HepG2 (cell line): ENCODE measurements around the gene SUSD3. TPM values are rescaled to one million over a fixed set of nuclear protein-coding genes. Genes with fewer than 3 reads are reported as not detected.

Experiments
- ARNTL ChIP-seq: sonication (generic); formaldehyde crosslinking; IDR thresholded peaks from 2 replicates; pipeline ENCODE4 v1.4.0; 2020; ENCODE audit warnings: mild to moderate bottlenecking, missing genetic modification reagents
- BCL3 ChIP-seq: sonication (generic); formaldehyde crosslinking; IDR thresholded peaks from 2 replicates; pipeline ENCODE4 v1.5.1; 2020; ENCODE audit warnings: mild to moderate bottlenecking, missing genetic modification reagents, moderate library complexity
- CEBPB ChIP-seq: IDR thresholded peaks from 2 replicates; pipeline ENCODE4 v1.6.1; 2011; ENCODE audit warnings: low read depth, low read length, improper control_type of control experiment, borderline replicate concordance
- DMAP1 ChIP-seq: IDR thresholded peaks from 2 replicates; pipeline ENCODE4 v1.6.1; 2016
- GMEB1 ChIP-seq: sonication (generic); formaldehyde crosslinking; IDR thresholded peaks from 2 replicates; pipeline ENCODE4 v1.5.1; 2020; ENCODE audit warnings: missing genetic modification reagents, mild to moderate bottlenecking, borderline replicate concordance
- KAT8 ChIP-seq: IDR thresholded peaks from 2 replicates; pipeline ENCODE4 v1.6.1; 2016; ENCODE audit warnings: missing genetic modification reagents, missing compliant biosample characterization
- NR2C2 ChIP-seq: sonication (generic); formaldehyde crosslinking; IDR thresholded peaks from 2 replicates; pipeline ENCODE4 v1.4.0; 2020; ENCODE audit warnings: missing genetic modification reagents, mild to moderate bottlenecking, moderate library complexity, borderline replicate concordance
- NR2F1 ChIP-seq, 2 experiments: fragments of 450-650 bp in 1 of 2; formaldehyde crosslinking in 1 of 2; IDR thresholded peaks; 2 replicates each; pipeline versions ENCODE4 v1.5.0 to v1.6.1; 2016 to 2020; ENCODE audit warnings: mild to moderate bottlenecking in 1 of 2, missing compliant biosample characterization in 1 of 2, missing genetic modification reagents in 1 of 2, moderate library complexity in 1 of 2
- PRDM15 ChIP-seq: sonication (generic); formaldehyde crosslinking; IDR thresholded peaks from 2 replicates; pipeline ENCODE4 v1.4.0; 2020; ENCODE audit warnings: missing genetic modification reagents
- PREB ChIP-seq: sonication (generic); formaldehyde crosslinking; IDR thresholded peaks from 2 replicates; pipeline ENCODE4 v1.4.0; 2020; ENCODE audit warnings: missing genetic modification reagents
- RXRA ChIP-seq: sonication (generic); formaldehyde crosslinking; IDR thresholded peaks from 2 replicates; pipeline ENCODE4 v1.5.1; 2020; ENCODE audit warnings: missing genetic modification reagents
- RXRB ChIP-seq: IDR thresholded peaks from 2 replicates; pipeline ENCODE4 v1.6.1; 2016; ENCODE audit warnings: borderline replicate concordance, missing genetic modification reagents, missing compliant biosample characterization
- TBL1XR1 ChIP-seq: fragments of 150-350 bp; IDR thresholded peaks from 2 replicates; pipeline ENCODE4 v1.6.1; 2014; ENCODE audit warnings: borderline replicate concordance, low read length; ENCODE audit not compliant: partially characterized antibody
- TGIF2 ChIP-seq: IDR thresholded peaks from 2 replicates; pipeline ENCODE4 v1.6.1; 2016; ENCODE audit warnings: control low read depth, missing compliant biosample characterization
- ZBTB25 ChIP-seq: IDR thresholded peaks from 2 replicates; pipeline ENCODE4 v1.6.1; 2018; ENCODE audit warnings: missing genetic modification reagents
- ZKSCAN1 ChIP-seq: fragments of 150-350 bp; IDR thresholded peaks from 2 replicates; pipeline ENCODE4 v1.6.1; 2014; ENCODE audit warnings: low read length
- ZNF138 ChIP-seq: sonication (generic); formaldehyde crosslinking; IDR thresholded peaks from 2 replicates; pipeline ENCODE4 v1.5.0; 2020; ENCODE audit warnings: mild to moderate bottlenecking, low read depth, missing genetic modification reagents
- ZNF430 ChIP-seq: sonication (generic); formaldehyde crosslinking; IDR thresholded peaks from 2 replicates; pipeline ENCODE4 v1.9.0; 2021; ENCODE audit warnings: mild to moderate bottlenecking, missing genetic modification reagents
- ZNF441 ChIP-seq: sonication (generic); formaldehyde crosslinking; IDR thresholded peaks from 2 replicates; pipeline ENCODE4 v1.7.0; 2021; ENCODE audit warnings: missing genetic modification reagents, borderline replicate concordance
- ZNF562 ChIP-seq: sonication (generic); formaldehyde crosslinking; IDR thresholded peaks from 2 replicates; pipeline ENCODE4 v1.8.0; 2022; ENCODE audit warnings: missing genetic modification reagents, borderline replicate concordance
- ZNF788 ChIP-seq: sonication (generic); formaldehyde crosslinking; IDR thresholded peaks from 2 replicates; pipeline ENCODE4 v1.5.0; 2020; ENCODE audit warnings: mild to moderate bottlenecking, missing genetic modification reagents, borderline replicate concordance
- polyA plus RNA-seq, 8 experiments: library from polyadenylated mRNA; depleted of rRNA in 3 of 8; stranded (reverse) in 7 of 8; unstranded in 1 of 8; fragments of >200 nt; fragmentation: Illumina TruSeq in 4 of 8; extraction: Trizol in 4 of 8; gene quantifications; 2 replicates each; pipeline versions ENCODE4 v1.2.1 to v1.2.3, GENCODE V29; 2011 to 2016; ENCODE audit warnings: low read depth in 4 of 8, missing spikeins in 1 of 8, mixed read lengths in 1 of 8; ENCODE audit not compliant: insufficient read depth in 1 of 8
- total RNA-seq, 5 experiments: library from RNA; depleted of rRNA; stranded (reverse); fragments of >200 nt; fragmentation: Illumina TruSeq; extraction: Trizol; gene quantifications; 2 replicates each; pipeline ENCODE4 v1.2.3, GENCODE V29; 2016; ENCODE audit warnings: low read depth in 1 of 5

Gene SUSD3
- total and polyA plus RNA-seq, 2 of the 13 experiments (the other 11 are each of a cell fraction or from before 2014, with no cell fraction given): 7.0 to 9.1 TPM

- TF ChIP-seq BCL3 (CRISPR knock-in tag) (no peak), NR2C2 (CRISPR knock-in tag) (0 out of 2 replicates have a peak, but pooled peaks have one; percentile 45), ZBTB25 (CRISPR knock-in tag) (no peak), KAT8 (peak; percentile 48; the same call in 1 of the 2 replicates), RXRB (CRISPR knock-in tag) (no peak; the same call in 1 of the 2 replicates), TBL1XR1 (no peak), CEBPB (no peak), ZNF562 (CRISPR knock-in tag) (no peak), PRDM15 (CRISPR knock-in tag) (no peak), TGIF2 (no peak), ARNTL (CRISPR knock-in tag) (no peak), RXRA (CRISPR knock-in tag) (no peak), ZKSCAN1 (no peak), ZNF138 (no peak), GMEB1 (CRISPR knock-in tag) (peak; percentile 16; the same call in 1 of the 2 replicates), ZNF788 (peak; percentile 78; the same call in 1 of the 2 replicates), PREB (CRISPR knock-in tag) (no peak), ZNF430 (CRISPR knock-in tag) (0 out of 2 replicates have a peak, but pooled peaks have one; percentile 24), DMAP1 (no peak), ZNF441 (no peak), NR2F1 (CRISPR knock-in tag; IDR thresholded peaks at IDR 0.05) (0 out of 4 replicates have a peak, but pooled peaks of 1 of the 2 experiments have one; percentile 33)
These were observed 68.4 kb downstream of the SUSD3 start (continued) for GRCh38 chr9:93126825-93127368.
